ENCODE measurements around the gene RNH1. TPM values are rescaled to one million over a fixed set of nuclear protein-coding genes. Genes with fewer than 3 reads are reported as not detected.

RNH1 gene
- total RNA-seq, 1 experiment from 2014 or later: 60.0 TPM

DNA sequence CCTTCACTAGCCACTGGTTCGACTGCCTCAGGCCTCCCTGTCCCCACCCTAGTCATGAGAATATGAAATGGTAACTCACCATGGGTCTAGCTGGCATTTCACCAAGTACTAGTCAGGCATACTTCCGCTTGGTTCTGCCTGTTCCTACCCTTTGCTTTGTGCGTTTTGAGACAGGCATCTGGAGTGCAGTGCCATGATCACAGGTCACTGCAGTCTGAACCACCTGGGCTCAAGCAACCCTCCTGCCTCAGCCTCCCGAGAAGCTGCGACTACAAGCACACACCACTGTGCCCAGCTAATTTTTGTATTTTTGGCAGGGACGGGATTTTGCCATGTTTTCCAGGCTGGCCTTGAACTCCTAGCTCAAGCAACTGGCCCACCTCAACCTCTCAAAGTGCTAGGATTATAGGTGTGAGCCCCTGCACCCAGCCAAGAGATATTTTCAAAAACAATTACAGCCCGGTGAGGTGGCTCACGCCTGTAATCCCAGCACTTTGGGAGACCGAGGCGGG is 14.2 kb upstream of the RNH1 start:
- no peaks in the 10 kb centered on the region for H3K79me2 ChIP-seq (ENCODE audit: insufficient read depth, low read length)
- no peak for DNase-seq
- no peak overlapping the region for H4K5ac ChIP-seq (ENCODE audit: insufficient read length, low read depth, low read length)
- H2BK120ac ChIP-seq (ENCODE audit: low read depth, low read length, poor library complexity, severe bottlenecking): no peak overlapping the region
- no peak overlapping the region for H3K56ac ChIP-seq (ENCODE audit: insufficient read length, low read depth, low read length)
- H2AFZ ChIP-seq (ENCODE audit: low read length): no peak overlapping the region
- Mint-ChIP-seq H3K4me3 (no peak overlapping the region), H3K27me3 (ENCODE audit: low read depth) (peaks cover 12% of the 10 kb centered on the region), H3K27ac (no peak overlapping the region), H3K36me3 (ENCODE audit: insufficient read depth in 1 of 3, low read depth in 3 of 3) (peaks cover 15 to 26% (median 16%) of the 10 kb centered on the region in 3 experiments), H3K9me3 (peaks cover 34 to 41% of the 10 kb centered on the region in 2 experiments), H3K4me1 (peaks cover 3 to 4% of the 10 kb centered on the region in 2 experiments; a peak in 3 of 4 replicates)
- no peak overlapping the region for H3K18ac ChIP-seq (ENCODE audit: insufficient read length, low read depth, low read length)
- no peak overlapping the region for H3K4ac ChIP-seq (ENCODE audit: low read depth, low read length)
- H4K20me1 ChIP-seq (ENCODE audit: control insufficient read depth, insufficient read depth, insufficient read length): no peaks in the 10 kb centered on the region
- H3K27ac ChIP-seq (ENCODE audit: insufficient read length, low read depth, low read length): no peak overlapping the region
- no peak overlapping the region for H4K91ac ChIP-seq (ENCODE audit: insufficient read length, low read depth, low read length)
- no peak overlapping the region for H3K23ac ChIP-seq (ENCODE audit: insufficient read length, low read depth, low read length)
- peaks cover 3% of the 10 kb centered on the region for H3K23me2 ChIP-seq (ENCODE audit: insufficient read length, low read depth, low read length, poor library complexity, severe bottlenecking)
- WGBS (ENCODE audit: extremely low coverage, insufficient read length, low lambda C conversion rate): no CpG with 5 or more reads among the region's 10 CpGs
- no peak overlapping the region for H3K9ac ChIP-seq (ENCODE audit: extremely low read depth, insufficient read length, low read length)
- H2BK20ac ChIP-seq (ENCODE audit: low read depth, low read length, poor library complexity, severe bottlenecking): no peak overlapping the region
- H3T11ph ChIP-seq (ENCODE audit: low read length): no peak overlapping the region
- H3K4me1 ChIP-seq (ENCODE audit: insufficient read depth, low read length): no peaks in the 10 kb centered on the region
- H4K8ac ChIP-seq (replicated peaks; ENCODE audit: insufficient read length, low read depth, low read length): no peak overlapping the region
- H2BK12ac ChIP-seq (ENCODE audit: insufficient read length, low read depth, low read length): no peak overlapping the region
- no peaks in the 10 kb centered on the region for H3K79me1 ChIP-seq (ENCODE audit: insufficient read depth, low read depth, low read length, poor library complexity, severe bottlenecking)
- H2AK5ac ChIP-seq (ENCODE audit: insufficient read length, low read length): no peak overlapping the region
- no peak overlapping the region for H3K14ac ChIP-seq (ENCODE audit: insufficient read depth, low read length)
- no peaks in the 10 kb centered on the region for H3K27me3 ChIP-seq (ENCODE audit: insufficient read depth, low read length)
- TF ChIP-seq, protein P1, sequence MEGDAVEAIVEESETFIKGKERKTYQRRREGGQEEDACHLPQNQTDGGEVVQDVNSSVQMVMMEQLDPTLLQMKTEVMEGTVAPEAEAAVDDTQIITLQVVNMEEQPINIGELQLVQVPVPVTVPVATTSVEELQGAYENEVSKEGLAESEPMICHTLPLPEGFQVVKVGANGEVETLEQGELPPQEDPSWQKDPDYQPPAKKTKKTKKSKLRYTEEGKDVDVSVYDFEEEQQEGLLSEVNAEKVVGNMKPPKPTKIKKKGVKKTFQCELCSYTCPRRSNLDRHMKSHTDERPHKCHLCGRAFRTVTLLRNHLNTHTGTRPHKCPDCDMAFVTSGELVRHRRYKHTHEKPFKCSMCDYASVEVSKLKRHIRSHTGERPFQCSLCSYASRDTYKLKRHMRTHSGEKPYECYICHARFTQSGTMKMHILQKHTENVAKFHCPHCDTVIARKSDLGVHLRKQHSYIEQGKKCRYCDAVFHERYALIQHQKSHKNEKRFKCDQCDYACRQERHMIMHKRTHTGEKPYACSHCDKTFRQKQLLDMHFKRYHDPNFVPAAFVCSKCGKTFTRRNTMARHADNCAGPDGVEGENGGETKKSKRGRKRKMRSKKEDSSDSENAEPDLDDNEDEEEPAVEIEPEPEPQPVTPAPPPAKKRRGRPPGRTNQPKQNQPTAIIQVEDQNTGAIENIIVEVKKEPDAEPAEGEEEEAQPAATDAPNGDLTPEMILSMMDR (conservative IDR thresholded peaks at IDR 0.05): no peak
- H3K4me2 ChIP-seq (ENCODE audit: insufficient read depth, insufficient read length, low read length): no peak overlapping the region
- no peaks in the 10 kb centered on the region for H3K9me3 ChIP-seq (ENCODE audit: control insufficient read depth, low read depth, low read length)
- no peak overlapping the region for H2BK15ac ChIP-seq (ENCODE audit: low read depth, low read length)
- H2BK5ac ChIP-seq (ENCODE audit: insufficient read length, low read length): no peak overlapping the region
